Activated CD4-positive, alpha-beta T cell treated with anti-CD3 and anti-CD28 coated beads, Interleukin-2, amount 50 U/mL, for 24 hours (primary cell): ENCODE results near the gene TAF4.
"Not testable (repeated sequence)": the region's sequence is repeated elsewhere in the genome, so short reads cannot be mapped to it uniquely, and the experiment has no call there.

Experiments
- DNase-seq, 2 donors: peaks; one replicate each; pipeline ENCODE4 v3.0.0-alpha.2; 2020; ENCODE audit warnings: low read depth in 1 of 2, low spot score in 1 of 2

TAF4 gene

DNA sequence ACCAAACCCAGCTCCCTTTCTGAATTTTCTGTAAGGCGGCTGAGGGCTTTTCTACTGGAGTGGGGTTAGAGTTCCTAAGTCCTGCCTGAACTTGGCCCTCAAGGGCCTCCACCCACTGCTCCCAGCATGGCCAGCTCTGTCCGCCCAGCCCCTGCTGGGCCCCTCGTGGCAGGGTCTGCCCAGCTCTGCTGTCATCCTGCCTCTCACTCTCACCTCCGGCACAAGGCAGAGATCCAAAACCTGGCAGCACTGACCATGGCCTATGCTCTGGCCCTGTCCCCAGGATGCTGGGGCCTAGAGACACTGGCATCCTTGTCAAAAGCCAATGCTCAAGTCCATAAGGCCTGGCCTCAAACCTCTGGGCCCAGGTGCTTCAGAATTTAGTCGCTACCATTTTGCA is 61.1 kb downstream of the TAF4 start:
- DNase-seq, result no peak

DNA sequence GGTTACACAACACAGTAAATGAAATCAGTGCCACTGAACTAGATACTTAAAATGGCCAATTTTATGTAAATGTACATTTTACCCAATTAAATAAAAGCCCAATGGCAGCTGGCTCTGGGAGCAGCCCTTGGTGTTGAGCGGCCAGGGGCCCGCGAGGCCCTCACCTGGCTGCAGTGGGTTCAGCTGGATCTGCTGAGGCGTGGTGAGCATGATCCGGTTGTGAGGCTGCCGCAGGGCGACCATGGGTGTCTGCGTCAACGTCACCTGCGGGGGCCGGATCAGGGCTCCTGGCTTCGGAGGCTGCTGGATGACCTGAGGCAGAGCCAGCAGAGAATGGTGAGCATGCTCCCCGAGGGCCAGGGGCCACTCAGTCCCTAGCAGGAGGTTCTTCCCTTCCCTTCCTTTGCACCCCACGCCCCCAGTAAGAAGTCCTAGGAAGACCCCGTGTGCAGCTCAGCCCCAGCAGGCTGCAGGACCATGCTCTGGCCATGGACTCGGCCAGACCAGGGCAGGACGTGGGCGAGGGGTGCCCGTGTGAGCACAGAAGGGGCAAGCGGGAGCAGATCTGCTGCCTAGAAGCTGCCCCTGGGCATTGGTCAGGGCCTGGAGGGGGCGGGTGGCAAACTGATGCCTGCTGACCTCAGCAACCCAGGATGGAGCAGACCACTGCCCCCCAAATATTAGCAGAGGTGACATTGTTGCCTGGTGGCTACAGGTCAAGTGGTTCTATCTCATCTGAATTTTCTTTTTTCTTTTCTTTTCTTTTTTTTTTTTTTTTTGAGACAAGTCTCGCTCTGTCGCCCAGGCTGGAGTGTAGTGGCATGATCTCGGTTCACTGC is 61.9 kb downstream of the TAF4 start:
- DNase-seq, result no peak

DNA sequence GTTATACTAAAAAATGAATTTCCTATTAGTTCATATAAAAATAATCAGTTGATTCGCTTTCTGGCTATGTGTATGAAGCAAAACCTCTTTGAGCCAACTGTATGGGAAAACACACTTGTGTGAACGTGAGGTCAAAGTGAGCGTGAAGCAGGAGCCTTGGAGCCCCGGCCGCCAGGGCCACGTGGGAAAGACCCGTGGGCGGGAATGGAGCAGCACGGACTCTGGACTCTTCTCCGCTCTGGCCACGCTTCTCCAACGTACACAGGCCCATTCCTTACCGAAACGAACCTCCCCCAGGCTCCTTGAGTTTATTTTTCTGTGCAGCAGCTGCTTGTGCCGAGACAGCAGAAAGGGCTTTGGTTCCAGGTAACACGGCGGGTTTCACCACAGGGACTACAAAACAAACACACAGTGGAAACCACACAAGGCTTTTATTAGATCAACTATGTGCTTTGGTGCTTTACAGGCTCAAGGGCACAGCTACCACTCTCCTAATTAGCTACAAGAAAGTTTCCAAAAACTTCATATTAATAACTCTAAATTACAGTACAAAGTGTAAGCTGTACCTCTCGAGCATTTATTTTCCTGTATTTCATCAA is 62.7 kb downstream of the TAF4 start:
- no peak for DNase-seq

DNA sequence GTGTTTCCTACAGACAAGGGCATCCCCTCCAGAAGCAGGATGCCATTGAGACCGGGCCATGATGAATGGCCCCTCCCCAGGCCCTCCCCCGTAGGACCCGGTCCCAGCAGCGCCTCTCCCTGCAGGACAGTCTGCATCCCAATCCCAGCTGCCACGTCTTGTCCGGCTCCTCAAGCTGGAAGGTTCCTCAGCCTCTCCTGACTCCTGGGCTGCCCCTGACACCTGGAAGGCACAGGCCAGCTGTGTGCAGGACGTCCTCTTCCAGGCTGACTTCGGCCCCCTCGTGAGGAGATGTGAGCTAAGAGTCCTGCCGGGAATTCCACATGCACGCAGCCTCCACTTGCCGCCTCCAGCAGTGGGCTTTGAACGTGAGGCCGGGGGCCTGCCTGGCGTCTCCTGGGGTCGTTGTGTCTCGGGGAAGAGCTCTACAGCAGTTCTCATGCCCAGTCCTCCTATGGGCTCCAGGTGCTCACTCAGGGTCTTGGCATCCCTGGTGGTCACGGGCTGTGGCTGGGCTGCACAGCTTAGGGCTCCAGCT is 64.4 kb downstream of the TAF4 start:
- no peak for DNase-seq

DNA sequence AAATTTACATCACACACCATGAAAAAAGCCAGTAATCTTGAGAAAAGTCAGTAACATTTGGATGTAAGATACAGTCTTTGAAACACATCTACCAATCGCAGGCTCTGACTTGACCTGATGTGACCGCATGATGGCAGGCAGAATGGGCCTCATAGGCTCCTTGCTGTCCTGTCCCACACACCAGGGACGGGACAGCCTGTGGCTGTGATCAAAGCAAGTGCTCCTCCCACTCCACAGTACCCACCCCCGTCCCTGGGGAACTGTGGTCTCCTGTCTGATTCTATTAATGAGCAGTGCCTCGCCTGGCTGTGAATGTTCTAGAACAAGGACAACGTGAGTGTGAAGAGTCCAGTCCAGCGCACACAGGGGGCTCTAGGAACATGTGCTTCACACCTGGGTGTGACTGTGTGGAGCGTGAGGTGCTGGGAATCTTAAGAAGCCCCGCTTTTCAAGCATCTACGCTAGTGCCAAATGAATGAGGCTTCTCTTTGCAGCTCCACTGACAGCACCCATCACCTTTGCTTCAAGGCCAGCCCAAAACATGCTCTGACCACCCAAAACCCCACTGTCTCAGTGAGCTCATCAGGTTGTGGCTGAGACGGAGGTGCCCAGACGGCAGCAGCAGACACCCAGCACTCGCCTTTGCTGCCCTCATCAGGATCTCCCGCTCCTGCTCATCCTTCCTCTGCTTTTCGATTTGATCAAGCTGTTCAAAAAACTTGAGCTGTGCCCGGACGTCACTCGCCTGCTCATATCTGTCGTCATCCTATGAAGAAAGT is 67.1 kb downstream of the TAF4 start:
- DNase-seq, result no peak

DNA sequence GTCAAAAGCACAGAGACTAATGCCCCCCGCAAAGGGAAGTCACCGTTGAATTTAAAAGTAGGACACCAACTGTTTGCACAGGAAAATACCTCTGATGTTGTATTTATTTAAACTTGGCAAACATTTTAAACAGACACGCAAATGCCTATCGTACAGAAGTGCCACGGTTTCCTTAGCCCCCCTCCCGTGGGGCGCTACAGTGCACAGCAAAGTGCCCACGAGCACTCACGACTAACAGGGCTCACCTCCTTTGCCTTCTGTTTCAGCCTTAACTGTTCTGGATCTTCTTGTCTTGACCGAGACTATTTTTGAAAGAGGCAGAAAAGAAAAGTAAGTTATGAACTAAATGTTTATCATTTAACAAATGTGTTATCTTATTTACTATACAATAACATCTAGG is 67.8 kb downstream of the TAF4 start:
- no peak for DNase-seq

DNA sequence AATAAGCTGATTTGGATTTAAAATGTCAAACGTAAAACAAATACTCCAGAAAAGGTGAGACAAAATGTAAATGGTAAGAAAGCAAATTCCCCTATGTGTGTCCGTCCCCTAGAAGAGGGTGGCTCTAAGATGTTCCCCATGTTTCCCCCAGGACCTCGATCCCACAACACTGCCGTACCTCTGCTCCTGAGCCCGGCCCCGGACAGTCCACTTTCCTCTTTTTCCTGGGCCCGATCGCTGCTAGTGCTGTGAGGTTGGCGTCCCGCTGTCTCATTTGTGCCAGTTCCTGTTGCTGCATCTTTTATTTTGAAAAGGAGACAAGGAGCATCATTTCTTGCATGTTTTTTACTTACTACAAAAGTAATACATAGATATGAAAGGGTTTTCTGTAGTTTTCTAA is 68.3 kb downstream of the TAF4 start:
- no peak for DNase-seq

DNA sequence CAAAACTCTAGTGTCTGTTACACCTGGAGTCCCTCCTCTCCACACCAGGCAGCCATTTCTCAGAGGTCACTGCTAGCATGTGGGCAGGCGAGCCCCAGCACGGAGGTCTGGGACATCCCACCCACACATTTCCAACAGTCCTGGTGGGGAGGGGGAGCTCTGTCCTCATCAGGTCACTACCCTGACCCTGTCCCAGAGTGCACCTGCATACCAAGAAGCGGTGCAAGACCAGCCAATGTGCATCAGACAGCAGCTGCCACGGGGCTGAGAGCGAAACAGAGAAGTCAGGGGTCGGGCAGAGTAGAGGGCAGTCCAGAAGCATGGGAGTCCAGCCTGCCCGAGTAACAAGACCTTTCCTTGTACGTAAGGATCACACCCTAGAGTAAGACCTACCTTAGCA is 71.1 kb downstream of the TAF4 start:
- no peak for DNase-seq

DNA sequence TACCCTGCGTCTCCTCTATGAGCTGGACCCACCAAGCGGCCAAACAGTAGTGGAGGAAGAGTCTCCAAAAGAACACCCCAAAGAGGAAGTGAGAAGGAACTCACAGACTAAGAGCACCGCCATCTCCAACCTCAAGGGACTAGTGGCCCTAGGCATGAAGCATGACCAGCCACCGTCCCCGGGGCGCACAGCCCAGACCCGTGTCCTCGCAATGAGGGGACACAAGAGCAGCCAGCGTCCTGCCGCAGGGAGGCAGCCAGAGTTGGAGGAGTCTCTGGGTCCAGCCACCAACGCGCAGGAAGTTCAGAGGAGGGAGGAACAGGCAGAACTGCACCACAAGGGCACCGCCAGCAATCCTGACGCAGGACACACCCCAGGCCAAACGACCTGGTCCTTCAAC is 72.6 kb downstream of the TAF4 start:
- no peak for DNase-seq

DNA sequence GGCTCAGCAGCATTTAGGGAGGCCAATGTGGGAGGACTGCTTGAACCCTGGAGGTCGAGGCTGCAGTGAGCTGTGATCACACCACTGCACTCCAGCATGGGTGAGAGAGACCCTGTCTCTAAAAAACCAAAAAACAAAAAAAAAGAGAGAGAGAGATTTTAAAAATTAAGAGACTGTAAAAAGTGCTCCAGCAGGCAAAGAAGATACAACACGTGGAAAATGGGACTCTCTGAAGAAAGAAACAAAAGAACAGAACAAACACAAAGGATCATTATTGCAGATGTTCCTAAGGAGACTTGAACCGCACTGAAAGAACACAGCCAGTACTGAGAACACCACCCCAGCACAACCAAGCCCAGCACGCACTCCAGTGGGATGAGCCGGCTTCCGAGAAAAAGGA is 74.2 kb downstream of the TAF4 start:
- no peak for DNase-seq

DNA sequence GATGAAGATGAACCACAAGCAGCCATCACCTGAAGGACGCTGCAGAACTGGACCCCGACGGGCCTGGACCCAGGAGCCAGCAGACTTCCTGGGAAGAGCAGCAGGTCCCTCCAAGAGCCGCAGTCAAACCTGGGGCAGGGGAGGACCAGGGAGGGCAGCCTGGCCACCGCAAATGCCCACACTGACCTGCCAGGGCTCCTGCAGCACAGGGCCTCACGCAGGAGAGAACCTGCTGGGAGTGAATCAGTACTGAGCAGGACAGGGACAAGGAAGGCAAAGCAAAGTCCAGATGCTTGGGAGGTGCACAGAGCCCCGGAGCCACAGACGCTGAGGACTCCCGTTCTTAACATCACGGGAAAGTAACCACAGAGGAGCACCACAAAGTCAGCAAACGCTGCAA is 75.2 kb downstream of the TAF4 start:
- no peak for DNase-seq

DNA sequence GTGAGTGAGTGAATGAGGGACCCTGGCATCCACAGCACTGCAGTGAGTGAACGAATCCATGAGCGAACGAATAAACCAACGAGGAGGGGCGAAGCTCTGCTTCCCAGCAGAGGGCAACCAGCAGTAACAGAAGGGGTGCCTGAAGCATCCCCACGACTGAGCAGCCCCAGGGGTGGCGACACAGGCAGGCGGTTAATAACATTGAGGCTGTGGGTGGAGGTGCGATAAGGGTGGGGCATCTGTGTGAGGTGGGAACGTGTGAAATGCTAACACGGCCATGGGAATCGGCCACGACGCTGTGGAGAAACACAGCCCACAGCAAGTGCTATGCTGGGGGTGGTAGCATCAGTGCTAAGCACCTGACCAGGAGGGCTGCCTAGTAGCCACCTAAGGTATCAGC is 75.9 kb downstream of the TAF4 start:
- no peak for DNase-seq

DNA sequence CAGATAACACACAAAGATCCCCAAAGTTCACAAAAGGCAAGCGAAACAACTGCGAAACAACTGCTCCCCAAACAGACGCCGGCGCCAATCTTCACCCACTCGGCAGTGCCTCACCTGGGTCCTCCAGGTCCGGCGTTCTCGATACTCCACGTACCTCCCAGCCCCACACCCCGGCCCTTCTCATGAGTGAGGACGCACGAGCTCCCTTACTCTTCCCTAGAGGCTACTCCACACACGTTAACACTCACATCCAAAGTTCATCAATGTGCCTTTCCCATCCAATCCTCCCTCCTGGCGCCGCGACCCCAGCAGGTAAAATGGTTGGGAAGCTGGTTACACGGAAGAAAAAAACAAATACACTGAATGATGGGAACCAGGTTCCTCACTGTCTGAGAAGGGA is 77.0 kb downstream of the TAF4 start:
- no peak for DNase-seq

DNA sequence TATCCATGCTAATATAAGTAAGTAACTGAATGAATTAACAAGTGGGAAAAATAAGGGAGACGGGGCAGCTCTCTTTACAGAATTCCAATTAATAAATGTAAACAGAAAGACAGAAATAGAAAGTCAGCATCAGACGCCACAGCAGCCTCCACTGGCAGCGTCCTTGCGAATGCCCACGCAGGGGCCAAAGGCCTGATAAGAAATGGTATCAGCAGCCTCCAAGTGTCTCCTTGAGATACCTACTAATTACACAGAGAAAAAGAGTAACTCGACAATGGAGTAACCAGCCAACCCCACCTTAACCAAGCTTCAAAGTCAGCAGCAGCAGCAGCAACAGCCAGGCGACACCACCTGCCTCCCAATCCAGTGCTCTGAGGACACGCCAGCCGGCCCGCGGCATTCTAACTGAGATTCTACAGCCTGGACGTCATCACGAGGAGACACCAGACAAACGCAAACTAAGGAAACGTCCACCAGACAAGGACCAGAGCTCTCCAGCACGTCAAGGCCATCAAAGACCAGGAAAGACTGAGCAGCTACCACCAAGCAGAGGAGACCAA is 78.8 kb downstream of the TAF4 start:
- no peak for DNase-seq

DNA sequence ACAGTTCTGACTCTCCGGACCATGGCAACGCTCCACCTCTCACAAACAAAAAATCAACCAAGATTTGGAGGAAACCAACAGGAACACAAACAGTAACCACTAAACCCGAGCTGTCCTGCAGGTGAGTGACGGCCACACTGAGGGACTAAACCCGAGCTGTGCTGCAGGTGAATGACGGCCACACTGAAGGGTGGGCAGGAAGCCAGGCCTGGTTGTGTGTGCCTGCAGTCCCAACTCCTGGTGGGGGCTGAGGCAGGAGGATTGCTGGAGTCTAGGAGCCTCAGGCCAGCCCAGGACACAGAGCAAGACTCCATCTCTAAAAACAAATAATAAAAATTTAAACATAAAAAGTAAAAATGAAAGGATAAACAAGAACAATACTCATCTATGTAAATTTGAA is 80.6 kb downstream of the TAF4 start:
- no peak for DNase-seq

DNA sequence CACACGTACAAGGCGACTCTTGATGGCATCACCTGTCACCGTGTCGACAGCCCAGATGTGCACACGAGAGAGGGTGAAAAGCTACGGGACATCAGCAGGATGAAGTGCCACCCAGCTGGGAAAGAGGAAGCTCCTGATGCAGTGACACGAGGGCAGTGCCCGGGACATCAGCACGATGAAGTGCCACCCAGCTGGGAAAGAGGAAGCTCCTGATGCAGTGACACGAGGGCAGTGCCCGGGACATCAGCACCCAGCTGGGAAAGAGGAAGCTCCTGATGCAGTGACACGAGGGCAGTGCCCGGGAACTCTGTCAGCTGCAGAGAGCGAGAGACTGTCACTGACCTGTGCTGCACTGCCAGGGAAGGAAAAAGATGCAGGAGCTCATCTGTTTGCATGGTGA is 81.2 kb downstream of the TAF4 start:
- not testable (repeated sequence) for DNase-seq

DNA sequence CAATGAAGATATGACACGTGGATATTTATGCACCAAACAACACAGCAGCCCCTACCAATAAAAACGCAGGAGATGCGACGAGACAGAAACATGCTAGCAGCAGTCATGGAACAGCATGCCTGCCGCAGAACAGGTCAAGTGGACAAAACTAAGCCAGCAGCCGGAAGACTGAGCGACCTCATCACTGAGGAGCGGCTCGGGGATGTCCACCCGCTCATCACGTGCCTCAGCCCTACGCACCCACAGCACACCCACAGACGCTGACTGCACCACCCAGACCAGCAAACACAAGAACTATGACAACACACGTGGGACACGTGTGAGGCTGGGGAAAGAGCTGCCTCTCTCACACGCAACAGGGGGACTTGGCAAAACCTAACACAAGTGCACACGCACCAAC is 81.7 kb downstream of the TAF4 start:
- DNase-seq, result no peak

DNA sequence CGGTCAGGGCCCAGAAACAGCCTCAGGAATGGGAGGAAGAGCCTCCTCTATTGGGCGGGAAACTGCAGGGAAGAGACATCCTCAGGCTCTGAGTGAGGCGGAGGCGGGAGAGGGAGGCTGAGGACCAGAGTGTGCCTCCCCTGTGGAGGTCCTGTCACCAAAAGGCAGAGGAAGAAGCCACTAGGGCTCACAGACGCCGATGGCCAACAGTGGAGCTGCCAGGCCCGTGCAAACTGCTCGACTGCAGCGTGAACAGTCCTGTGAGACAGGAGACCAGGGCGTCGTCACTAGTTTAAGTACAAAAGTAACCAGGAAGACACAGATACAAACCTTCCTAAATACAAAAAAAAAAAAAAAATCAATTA is 82.7 kb downstream of the TAF4 start:
- DNase-seq, result no peak

DNA sequence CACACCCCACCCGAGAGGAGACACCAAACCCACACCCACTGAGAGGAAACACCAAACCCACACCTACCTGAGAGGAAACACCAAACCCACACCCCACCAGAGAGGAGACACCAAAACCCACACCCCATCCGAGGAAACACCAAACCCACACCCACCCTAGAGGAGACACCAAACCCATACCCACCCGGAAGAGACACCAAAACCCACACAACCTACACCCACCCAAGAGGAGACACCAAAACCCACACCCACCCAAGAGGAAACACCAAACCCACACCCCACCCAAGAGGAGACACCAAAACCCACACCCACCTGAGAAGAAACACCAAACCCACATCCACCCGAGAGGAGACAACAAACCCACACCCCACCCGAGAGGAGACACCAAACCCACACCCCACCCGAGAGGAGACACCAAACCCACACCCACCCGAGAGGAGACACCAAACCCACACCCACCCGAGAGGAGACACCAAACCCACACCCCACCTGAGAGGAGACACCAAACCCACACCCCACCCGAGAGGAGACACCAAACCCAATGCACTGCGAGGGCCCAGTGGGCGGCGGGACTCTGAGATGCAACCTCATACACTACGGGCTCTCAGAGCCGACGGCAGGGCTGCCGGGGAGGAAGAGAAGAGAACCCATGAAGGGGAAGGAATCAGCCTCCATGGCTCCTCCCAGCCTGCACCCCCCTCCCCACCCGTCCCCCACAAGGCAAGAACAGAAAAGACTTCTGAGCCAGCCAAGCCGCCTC is 83.3 kb downstream of the TAF4 start:
- DNase-seq, result no peak

DNA sequence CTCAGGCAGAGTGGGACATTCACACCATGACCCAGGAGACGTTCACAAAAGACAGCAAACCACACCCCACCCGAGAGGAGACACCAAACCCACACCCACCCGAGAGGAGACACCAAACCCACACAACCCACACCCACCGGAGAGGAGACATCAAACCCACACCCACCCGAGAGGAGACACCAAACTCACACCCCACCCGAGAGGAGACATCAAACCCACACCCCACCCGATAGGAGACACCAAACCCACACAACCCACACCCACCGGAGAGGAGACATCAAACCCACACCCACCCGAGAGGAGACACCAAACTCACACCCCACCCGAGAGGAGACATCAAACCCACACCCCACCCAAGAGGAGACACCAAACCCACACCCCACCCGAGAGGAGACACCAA is 84.0 kb downstream of the TAF4 start:
- DNase-seq, result not testable (repeated sequence)
